GM12874 (cell line): ENCODE results near the gene MBIP.

Source experiments
- TF ChIP-seq, protein P1 (sequence below): IDR thresholded peaks from 2 replicates; pipeline ENCODE4 v1.5.1; 2011; ENCODE audit warnings: low read depth, mild to moderate bottlenecking, control low read depth, low read length, moderate library complexity; ENCODE audit not compliant: insufficient read depth

Gene MBIP, protein sequence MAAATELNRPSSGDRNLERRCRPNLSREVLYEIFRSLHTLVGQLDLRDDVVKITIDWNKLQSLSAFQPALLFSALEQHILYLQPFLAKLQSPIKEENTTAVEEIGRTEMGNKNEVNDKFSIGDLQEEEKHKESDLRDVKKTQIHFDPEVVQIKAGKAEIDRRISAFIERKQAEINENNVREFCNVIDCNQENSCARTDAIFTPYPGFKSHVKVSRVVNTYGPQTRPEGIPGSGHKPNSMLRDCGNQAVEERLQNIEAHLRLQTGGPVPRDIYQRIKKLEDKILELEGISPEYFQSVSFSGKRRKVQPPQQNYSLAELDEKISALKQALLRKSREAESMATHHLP

DNA sequence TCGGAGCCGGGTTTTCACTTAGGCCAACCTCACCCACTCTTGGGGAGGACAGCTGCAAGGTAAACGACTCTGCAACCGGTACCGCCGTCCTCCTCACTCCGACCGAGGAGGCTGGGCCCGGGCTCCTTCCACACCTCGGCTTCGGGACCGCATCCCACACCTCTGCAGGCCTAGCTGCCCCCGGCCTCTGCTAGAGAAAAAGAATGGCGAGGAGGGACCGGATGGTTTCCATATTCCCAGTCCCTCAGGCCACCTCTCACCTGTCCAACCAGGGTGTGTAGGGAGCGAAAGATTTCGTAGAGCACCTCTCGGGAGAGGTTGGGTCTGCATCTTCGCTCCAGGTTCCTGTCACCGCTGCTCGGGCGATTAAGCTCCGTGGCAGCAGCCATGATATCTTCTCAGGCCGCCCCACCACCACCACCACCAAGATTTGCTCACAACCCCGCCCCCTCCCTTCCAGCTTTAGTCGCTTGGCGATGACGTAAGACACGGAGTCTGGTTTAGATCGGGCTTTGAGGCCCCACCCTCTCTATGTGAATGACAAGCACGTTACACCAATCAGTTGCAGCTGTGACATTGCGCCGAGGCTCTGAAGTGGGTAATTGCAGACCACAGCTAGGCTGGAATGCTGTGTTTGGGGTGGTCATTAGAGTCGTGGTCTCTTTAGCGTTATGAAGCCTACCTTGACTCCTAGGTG is at the start of gene MBIP:
TSS of gene MBIP (minus strand) at position 438 of the 697 bp plus-strand sequence. CDS start at position 389, 49 bp downstream.
- TF ChIP-seq, protein P1, sequence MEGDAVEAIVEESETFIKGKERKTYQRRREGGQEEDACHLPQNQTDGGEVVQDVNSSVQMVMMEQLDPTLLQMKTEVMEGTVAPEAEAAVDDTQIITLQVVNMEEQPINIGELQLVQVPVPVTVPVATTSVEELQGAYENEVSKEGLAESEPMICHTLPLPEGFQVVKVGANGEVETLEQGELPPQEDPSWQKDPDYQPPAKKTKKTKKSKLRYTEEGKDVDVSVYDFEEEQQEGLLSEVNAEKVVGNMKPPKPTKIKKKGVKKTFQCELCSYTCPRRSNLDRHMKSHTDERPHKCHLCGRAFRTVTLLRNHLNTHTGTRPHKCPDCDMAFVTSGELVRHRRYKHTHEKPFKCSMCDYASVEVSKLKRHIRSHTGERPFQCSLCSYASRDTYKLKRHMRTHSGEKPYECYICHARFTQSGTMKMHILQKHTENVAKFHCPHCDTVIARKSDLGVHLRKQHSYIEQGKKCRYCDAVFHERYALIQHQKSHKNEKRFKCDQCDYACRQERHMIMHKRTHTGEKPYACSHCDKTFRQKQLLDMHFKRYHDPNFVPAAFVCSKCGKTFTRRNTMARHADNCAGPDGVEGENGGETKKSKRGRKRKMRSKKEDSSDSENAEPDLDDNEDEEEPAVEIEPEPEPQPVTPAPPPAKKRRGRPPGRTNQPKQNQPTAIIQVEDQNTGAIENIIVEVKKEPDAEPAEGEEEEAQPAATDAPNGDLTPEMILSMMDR: no peak

DNA sequence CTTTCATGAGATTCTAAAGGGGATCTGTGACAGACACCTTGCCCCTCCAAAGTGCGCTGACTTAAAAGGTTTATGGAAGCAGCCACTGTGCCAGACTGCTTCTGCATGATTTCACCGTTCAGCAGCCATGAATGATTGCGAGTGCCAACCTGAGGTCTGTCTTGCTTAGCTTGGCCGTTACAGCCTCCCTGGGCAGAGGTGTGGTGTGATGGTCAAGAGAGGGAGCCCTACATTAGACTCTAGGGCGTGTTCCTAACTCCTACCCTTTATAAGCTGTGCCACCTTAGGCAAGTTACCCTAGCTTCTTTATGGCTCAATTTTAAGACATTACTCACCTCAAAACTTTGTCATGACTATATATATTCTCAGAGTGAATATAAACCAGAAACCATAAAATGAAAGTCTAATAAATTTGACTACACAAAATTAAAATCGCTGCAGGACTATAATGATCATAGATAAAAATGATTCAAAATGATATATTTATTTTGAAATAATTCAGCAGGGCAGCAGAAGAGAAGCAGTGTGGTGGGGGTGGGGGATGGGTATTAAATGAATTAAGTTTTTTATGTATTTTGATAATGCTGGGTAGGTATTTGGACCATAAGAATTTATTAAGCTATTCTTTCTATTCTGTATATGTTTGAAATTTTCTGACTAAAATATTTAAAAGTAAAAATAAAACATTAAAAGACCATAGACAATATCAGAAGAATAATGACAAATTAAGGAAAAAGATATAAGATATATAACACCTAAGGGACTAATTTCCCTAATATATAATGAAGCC is 47.7 kb upstream of the MBIP start:
- TF ChIP-seq, protein P1: no peak

DNA sequence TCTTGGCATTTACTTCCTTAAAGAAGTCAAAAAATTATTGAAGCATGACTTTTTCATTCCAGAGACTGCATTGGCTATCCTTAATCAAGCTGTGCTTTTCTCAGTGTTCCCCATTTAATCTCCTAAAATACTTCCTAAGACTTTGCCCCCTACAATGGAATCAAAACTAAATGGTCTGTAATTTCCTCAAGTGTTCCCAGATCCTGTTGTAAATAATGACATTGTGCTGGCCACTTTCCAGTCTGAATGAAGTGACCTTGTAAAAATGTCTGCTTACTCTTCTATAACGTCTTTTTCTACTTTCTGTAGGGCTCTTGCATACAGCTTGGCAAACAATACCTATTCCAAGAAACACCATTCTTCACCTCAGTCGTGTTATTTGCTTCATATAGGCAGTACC is 45.3 kb upstream of the MBIP start:
- TF ChIP-seq, protein P1: no peak

DNA sequence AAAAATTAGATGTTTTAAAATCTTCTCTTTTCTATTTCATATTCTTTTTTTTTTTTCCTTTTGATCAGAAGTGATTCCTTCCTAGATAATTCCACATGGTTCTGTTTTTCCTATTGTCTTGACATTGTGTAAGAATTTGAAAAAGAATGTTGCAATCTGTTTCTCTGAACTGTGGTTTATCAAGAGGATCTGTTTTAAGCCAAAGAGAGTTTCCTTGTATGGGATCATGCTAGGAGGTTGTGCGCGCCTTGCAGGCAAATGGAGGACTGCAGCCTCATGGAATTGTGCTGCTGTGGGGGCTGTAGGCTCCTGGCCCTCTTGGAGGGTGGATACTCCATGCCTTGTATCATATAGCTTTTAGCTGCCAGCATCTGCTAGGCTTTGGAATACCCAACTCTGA is 43.3 kb upstream of the MBIP start:
- TF ChIP-seq, protein P1: no peak

DNA sequence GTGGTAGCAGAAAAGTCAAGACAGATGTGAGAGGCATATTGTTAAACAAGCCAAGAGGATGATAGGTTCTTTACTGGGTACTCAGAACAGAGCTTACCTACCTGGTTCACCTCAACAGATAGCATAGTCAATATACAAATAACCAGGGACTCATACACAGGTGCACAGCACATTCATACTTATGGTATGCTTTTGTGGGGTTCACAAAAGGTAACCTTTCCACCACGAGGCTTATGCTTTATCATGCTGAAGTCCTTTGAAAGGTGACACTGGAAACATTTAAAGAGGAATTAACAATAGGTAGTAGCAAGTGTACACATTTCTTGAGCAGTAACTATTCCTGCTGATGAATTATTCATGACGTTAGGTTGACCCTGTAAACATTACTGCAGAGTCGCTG is 42.2 kb upstream of the MBIP start:
- TF ChIP-seq, protein P1: no peak

DNA sequence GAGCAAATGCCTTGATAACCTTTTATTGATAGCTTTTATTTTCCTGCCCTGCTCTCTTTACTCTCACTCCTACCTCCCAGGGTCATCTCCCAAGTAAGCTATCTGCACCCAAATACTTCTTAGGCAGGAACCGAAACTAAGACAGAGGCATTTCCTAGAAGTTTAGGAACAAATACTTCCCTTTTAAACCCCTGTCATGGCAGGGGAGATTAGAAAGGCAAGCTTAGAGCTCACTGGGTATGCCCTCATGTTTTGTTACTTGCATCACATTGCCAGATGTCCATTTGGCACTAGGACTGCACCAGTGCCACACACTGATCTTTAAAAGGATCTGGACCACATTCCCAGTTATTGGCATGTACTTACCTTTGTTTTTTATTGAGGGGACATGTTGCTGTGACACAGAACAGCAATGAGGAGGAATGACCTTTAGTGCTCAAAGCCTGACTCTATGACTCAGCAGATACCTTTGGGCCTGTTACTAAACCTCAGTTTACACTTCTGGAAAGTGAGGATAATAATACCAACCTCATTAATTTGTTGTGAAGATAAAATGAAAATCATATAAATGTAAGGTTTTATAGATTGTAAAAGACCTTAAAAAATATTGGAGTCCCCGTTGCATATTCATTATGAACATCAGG is 40.9 kb upstream of the MBIP start:
- TF ChIP-seq, protein P1: no peak

DNA sequence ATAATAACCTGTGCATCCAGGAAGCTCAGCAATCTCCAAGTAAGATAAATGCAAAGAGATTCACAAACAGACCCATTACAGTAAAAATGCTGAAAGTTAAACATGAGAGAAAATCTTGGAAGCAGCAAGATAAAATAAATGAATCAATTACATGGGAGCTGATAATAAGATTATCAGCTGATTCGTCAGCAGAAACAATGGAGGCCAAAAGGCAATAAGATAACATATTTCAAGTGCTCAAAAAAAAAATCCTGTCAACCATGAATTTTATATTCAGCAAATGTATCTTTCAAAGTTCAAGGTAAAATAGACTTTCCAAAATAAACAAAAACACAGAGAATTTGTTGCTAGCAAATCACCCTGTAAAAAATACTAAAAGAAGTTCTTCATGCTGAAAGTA is 36.4 kb upstream of the MBIP start:
- TF ChIP-seq, protein P1: no peak
